DMS53 treated with DMSO at 0.1 percent for 48 hours (cell line): ENCODE data around the gene ZNF638.
A peak's percentile ranks its signal among the peaks of the same experiment; 100 is the strongest.
"Not testable (repeated sequence)": the region's sequence is repeated elsewhere in the genome, so short reads cannot be mapped to it uniquely, and the experiment has no call there.

Experiments used
- DNase-seq: peaks from one replicate; lab custom pipeline; 2025; ENCODE audit not compliant: unreplicated experiment; lab: John Stamatoyannopoulos, UW

Gene ZNF638

GRCh38 chr2:71389384-71390072, 57.9 kb downstream of the ZNF638 start:
- DNase-seq = no peak

GRCh38 chr2:71393216-71393615, 61.6 kb downstream of the ZNF638 start:
- DNase-seq = no peak

- DNase-seq = no peak
These were observed 63.9 kb downstream of the ZNF638 start for GRCh38 chr2:71395471-71395870.

- no peak for DNase-seq
These were observed 70.8 kb downstream of the ZNF638 start for GRCh38 chr2:71402427-71402826.

- DNase-seq = no peak
These were observed 78.0 kb downstream of the ZNF638 start for GRCh38 chr2:71409611-71410010.

GRCh38 chr2:71410696-71411095, 79.1 kb downstream of the ZNF638 start:
- no peak for DNase-seq

GRCh38 chr2:71416866-71417265, 85.3 kb downstream of the ZNF638 start:
- DNase-seq = not testable (repeated sequence)

- peak; percentile 3 for DNase-seq
These were observed 86.0 kb downstream of the ZNF638 start for GRCh38 chr2:71417300-71418202.

- no peak for DNase-seq
These were observed 87.6 kb downstream of the ZNF638 start for GRCh38 chr2:71419145-71419544.

- DNase-seq = no peak
These were observed 88.4 kb downstream of the ZNF638 start for GRCh38 chr2:71419976-71420375.

- no peak for DNase-seq
These were observed 91.2 kb downstream of the ZNF638 start for GRCh38 chr2:71422786-71423185.

- no peak for DNase-seq
These were observed 92.3 kb downstream of the ZNF638 start for GRCh38 chr2:71423817-71424420.

- DNase-seq = no peak
These were observed 95.1 kb downstream of the ZNF638 start for GRCh38 chr2:71426721-71427120.

- DNase-seq = no peak
These were observed 97.1 kb downstream of the ZNF638 start for GRCh38 chr2:71428472-71429383.

GRCh38 chr2:71445142-71445541, 113.6 kb downstream of the ZNF638 start:
- not testable (repeated sequence) for DNase-seq

- DNase-seq = no peak
These were observed 114.9 kb downstream of the ZNF638 start for GRCh38 chr2:71446505-71446904.

- no peak for DNase-seq
These were observed 117.8 kb downstream of the ZNF638 start for GRCh38 chr2:71449343-71449742.

- no peak for DNase-seq
These were observed 120.1 kb downstream of the ZNF638 start for GRCh38 chr2:71451705-71452104.

GRCh38 chr2:71452565-71452964, 121.0 kb downstream of the ZNF638 start:
- peak; percentile 65 for DNase-seq

- DNase-seq = peak; percentile 38
These were observed 122.0 kb downstream of the ZNF638 start, which contains the start of gene DYSF for GRCh38 chr2:71453404-71454220. Gene DYSF (plus strand): TSS chr2:71453561.
